GM06990 (cell line): ENCODE data around the gene RTKN.
"Not testable (repeated sequence)": the region's sequence is repeated elsewhere in the genome, so short reads cannot be mapped to it uniquely, and the experiment has no call there.

Source experiments
- DNase-seq: peaks from one replicate; pipeline ENCODE4 v3.0.0-alpha.2; 2011; ENCODE audit not compliant: insufficient read length; ENCODE audit errors: extremely low read depth
- H3K27me3 ChIP-seq: replicated peaks from 2 replicates; pipeline ENCODE4 v1.6.0; 2011; ENCODE audit warnings: low read length; ENCODE audit not compliant: control insufficient read depth, insufficient read depth
- H3K36me3 ChIP-seq: 2 replicates; pipeline ENCODE4 v1.5.1; 2011; ENCODE audit warnings: low read length; ENCODE audit not compliant: control insufficient read depth, insufficient read depth
- H3K4me3 ChIP-seq: replicated peaks from 2 replicates; pipeline ENCODE4 v1.5.1; 2011; ENCODE audit warnings: low read depth, mild to moderate bottlenecking, control low read depth, low read length
- TF ChIP-seq, protein P1 (sequence below): IDR thresholded peaks from 2 replicates; pipeline ENCODE4 v1.5.1; 2011; ENCODE audit warnings: low read length, control low read depth, mild to moderate bottlenecking, inconsistent platforms; ENCODE audit not compliant: insufficient read depth, poor library complexity, severe bottlenecking

The RTKN gene

GRCh38 chr2:74472945-74473258 is 31.2 kb upstream of the RTKN start:
- TF ChIP-seq, protein P1, sequence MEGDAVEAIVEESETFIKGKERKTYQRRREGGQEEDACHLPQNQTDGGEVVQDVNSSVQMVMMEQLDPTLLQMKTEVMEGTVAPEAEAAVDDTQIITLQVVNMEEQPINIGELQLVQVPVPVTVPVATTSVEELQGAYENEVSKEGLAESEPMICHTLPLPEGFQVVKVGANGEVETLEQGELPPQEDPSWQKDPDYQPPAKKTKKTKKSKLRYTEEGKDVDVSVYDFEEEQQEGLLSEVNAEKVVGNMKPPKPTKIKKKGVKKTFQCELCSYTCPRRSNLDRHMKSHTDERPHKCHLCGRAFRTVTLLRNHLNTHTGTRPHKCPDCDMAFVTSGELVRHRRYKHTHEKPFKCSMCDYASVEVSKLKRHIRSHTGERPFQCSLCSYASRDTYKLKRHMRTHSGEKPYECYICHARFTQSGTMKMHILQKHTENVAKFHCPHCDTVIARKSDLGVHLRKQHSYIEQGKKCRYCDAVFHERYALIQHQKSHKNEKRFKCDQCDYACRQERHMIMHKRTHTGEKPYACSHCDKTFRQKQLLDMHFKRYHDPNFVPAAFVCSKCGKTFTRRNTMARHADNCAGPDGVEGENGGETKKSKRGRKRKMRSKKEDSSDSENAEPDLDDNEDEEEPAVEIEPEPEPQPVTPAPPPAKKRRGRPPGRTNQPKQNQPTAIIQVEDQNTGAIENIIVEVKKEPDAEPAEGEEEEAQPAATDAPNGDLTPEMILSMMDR = no peak
- Histone ChIP-seq H3K36me3 (peaks cover 8% of the 10 kb centered on the region), H3K4me3 (peak overlapping the region; percentile 93), H3K27me3 (no peaks in the 10 kb centered on the region)
- no peak for DNase-seq

GRCh38 chr2:74472086-74472944 is 30.6 kb upstream of the RTKN start, which contains the start of gene MRPL53:
Gene MRPL53, minus strand, starts transcription at chr2:74472680. Its CDS starts 20 bp downstream, at chr2:74472660.
- H3K36me3 ChIP-seq = peaks cover 6% of the 10 kb centered on the region
- TF ChIP-seq, protein P1 = no peak
- DNase-seq = peak; percentile 93
- peak within 1 kb of the TSS; percentile 93 for H3K4me3 ChIP-seq
- no peaks in the 10 kb centered on the region for H3K27me3 ChIP-seq

DNA sequence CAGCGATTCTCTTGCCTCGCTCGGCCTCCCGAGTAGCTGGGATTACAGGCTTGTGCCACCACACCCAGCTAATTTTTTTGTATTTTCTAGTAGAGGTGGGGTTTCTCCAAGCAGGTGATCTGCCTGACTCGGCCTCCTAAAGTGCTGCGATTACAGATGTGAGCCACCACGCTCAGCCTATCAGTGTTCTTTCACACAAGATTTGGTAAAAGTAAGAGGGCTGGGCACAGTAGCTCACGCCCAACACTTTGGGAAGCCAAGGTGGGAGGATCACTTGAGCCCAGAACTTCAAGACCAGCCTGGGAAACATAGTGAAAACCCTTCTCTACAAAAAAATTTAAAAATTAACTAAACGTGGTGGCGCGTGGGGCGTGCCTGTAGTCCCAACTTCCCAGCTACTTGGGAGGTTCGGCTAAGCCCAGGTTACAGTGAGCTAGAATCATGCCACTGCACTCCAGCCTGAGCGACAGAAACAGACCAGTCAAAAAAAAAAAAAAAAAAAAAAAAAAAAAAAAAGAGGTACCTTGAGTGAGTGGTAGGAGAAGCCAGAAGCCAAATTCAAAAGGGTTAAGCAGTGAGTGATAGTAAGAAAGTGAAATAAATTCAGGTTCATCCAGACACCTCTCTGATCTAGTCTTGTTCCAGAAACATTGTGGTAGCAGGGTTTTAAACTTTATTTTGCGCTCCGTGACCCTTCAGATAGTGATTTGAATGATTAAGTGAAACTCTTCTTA is 29.8 kb upstream of the RTKN start:
- peaks cover 6% of the 10 kb centered on the region for H3K36me3 ChIP-seq
- H3K27me3 ChIP-seq = no peaks in the 10 kb centered on the region
- no peak for DNase-seq
- TF ChIP-seq, protein P1 = no peak
- H3K4me3 ChIP-seq = peak overlapping the region; percentile 93

DNA sequence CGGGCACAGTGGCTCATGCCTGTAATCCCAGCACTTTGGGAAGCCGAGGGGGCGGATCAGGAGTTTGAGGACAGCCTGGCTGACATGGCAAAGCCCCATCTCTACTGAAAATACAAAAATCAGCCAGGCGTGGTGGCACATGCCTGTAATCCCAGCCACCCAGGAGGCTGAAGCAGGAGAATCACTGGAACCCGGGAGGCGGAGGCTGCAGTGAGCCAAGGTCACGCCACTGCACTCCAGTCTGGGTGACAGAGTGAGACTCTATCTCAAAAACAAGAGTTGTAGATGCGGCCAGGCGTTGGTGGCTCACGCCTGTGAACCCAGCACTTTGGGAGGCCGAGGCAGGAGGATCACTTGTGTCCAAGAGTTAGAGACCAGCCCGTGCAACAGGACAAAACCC is 29.0 kb upstream of the RTKN start:
- not testable (repeated sequence) for DNase-seq

GRCh38 chr2:74464406-74464805 is 22.7 kb upstream of the RTKN start:
- H3K36me3 ChIP-seq = peaks cover 14% of the 10 kb centered on the region
- DNase-seq = no peak
- H3K4me3 ChIP-seq = peak overlapping the region; percentile 94
- H3K27me3 ChIP-seq = no peaks in the 10 kb centered on the region
- TF ChIP-seq, protein P1 = no peak

More for the DNA sequence above, 29.0 kb upstream of the RTKN start:
- not testable (repeated sequence) for H3K4me3 ChIP-seq, H3K36me3 ChIP-seq, H3K27me3 ChIP-seq

GRCh38 chr2:74462786-74463105 is 21.0 kb upstream of the RTKN start:
- DNase-seq = no peak
- Histone ChIP-seq H3K27me3 (no peaks in the 10 kb centered on the region), H3K36me3 (peaks cover 14% of the 10 kb centered on the region), H3K4me3 (no peak overlapping the region)
- TF ChIP-seq, protein P1 = no peak
